Measurements from ENCODE around the gene GLA. TPM values are rescaled to one million over a fixed set of nuclear protein-coding genes. Genes with fewer than 3 reads are reported as not detected.

GLA gene
- total and polyA plus RNA-seq, 4 donors, result 9.5 to 16.3 (median 13.2) TPM

DNA sequence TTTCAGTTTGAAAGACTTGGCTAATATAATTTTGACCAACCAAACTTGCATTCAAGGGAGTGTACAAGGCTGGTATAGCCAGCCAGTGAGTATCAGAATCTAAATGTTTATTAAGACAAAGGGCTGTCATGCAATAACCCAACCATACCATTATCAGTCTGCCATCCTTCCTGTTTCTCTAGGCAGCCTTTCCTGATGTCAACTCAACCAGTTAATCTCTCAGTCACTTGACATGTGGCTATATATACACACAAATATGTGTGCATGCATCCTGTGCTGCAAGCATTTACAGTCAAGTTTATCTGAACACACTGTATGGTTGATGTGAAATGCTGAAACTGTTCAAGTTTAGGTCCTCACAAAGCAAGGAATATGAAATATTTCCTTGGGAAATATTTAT is 38.9 kb downstream of the GLA start:
- no peak for DNase-seq (ENCODE audit: low spot score)
- no peaks in the 10 kb centered on the region for H3K27me3 ChIP-seq (ENCODE audit: control insufficient read depth in 4 of 4, insufficient read depth in 4 of 4, low read length in 3 of 4)
- H3K9me3 ChIP-seq (ENCODE audit: control insufficient read depth in 4 of 4, low read length in 3 of 4), result no peaks in the 10 kb centered on the region
- H3K4me3 ChIP-seq (ENCODE audit: low read depth in 1 of 3, low read length in 3 of 3), result no peak overlapping the region
- no peaks in the 10 kb centered on the region for H3K36me3 ChIP-seq (ENCODE audit: control insufficient read depth in 4 of 4, insufficient read depth in 3 of 4, low read depth in 1 of 4, low read length in 3 of 4)
- TF ChIP-seq RAD21 (IDR thresholded peaks at IDR 0.05), result no peak
- TF ChIP-seq ZBTB33 (IDR thresholded peaks at IDR 0.05), result no peak
- TF ChIP-seq FOXA1 (IDR thresholded peaks at IDR 0.05), result no peak
- no peak for TF ChIP-seq YY1 (IDR thresholded peaks at IDR 0.05)
- TF ChIP-seq GABPA (IDR thresholded peaks at IDR 0.05 in 1 of 2, conservative IDR thresholded peaks at IDR 0.05 in 1 of 2), result no peak
- no peak for TF ChIP-seq HNF4G (IDR thresholded peaks at IDR 0.05)
- TF ChIP-seq CTCF (IDR thresholded peaks at IDR 0.05; ENCODE audit: low read depth, low read length, missing input control), result no peak
- TF ChIP-seq TAF1 (conservative IDR thresholded peaks at IDR 0.05), result no peak
- no peak for TF ChIP-seq FOXA2 (IDR thresholded peaks at IDR 0.05)
- no peak for TF ChIP-seq MAX (IDR thresholded peaks at IDR 0.05)
- no peak for TF ChIP-seq SP1 (IDR thresholded peaks at IDR 0.05)
- no peak for TF ChIP-seq RXRA (IDR thresholded peaks at IDR 0.05)
- TF ChIP-seq REST (IDR thresholded peaks at IDR 0.05), result no peak
- no peak for TF ChIP-seq EGR1 (IDR thresholded peaks at IDR 0.05; ENCODE audit: low read depth in 2 of 2)
- TF ChIP-seq, protein P1, sequence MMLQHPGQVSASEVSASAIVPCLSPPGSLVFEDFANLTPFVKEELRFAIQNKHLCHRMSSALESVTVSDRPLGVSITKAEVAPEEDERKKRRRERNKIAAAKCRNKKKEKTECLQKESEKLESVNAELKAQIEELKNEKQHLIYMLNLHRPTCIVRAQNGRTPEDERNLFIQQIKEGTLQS (IDR thresholded peaks at IDR 0.05), result no peak
- no peak for TF ChIP-seq NR2F2 (IDR thresholded peaks at IDR 0.05)
- no peak overlapping the region for H3K27ac ChIP-seq (ENCODE audit: low read depth in 1 of 2, low read length in 2 of 2)
- no peaks in the 10 kb centered on the region for H3K4me1 ChIP-seq (ENCODE audit: control insufficient read depth in 4 of 4, insufficient read depth in 4 of 4, low read length in 3 of 4)
- H3K9ac ChIP-seq (ENCODE audit: low read depth in 1 of 2, low read length in 2 of 2), result no peak overlapping the region

- H3K9me3 ChIP-seq (ENCODE audit: control insufficient read depth in 4 of 4, low read length in 3 of 4), result no peaks in the 10 kb centered on the region
- no peaks in the 10 kb centered on the region for H3K27me3 ChIP-seq (ENCODE audit: control insufficient read depth in 4 of 4, insufficient read depth in 4 of 4, low read length in 3 of 4)
- no peak overlapping the region for H3K9ac ChIP-seq (ENCODE audit: low read depth in 1 of 2, low read length in 2 of 2)
- no peak overlapping the region for H3K27ac ChIP-seq (ENCODE audit: low read depth in 1 of 2, low read length in 2 of 2)
- TF ChIP-seq HNF4A (conservative IDR thresholded peaks at IDR 0.05) (no peak), YY1 (IDR thresholded peaks at IDR 0.05) (no peak), MAX (IDR thresholded peaks at IDR 0.05) (no peak), TAF1 (conservative IDR thresholded peaks at IDR 0.05) (no peak), JUND (IDR thresholded peaks at IDR 0.05) (no peak), ZBTB33 (IDR thresholded peaks at IDR 0.05) (no peak), NR2F2 (IDR thresholded peaks at IDR 0.05) (no peak), REST (IDR thresholded peaks at IDR 0.05) (no peak), FOXA1 (IDR thresholded peaks at IDR 0.05) (no peak)
- TF ChIP-seq, protein P1 (IDR thresholded peaks at IDR 0.05), result no peak
- H3K4me1 ChIP-seq (ENCODE audit: control insufficient read depth in 4 of 4, insufficient read depth in 4 of 4, low read length in 3 of 4), result no peaks in the 10 kb centered on the region
- no peak overlapping the region for H3K4me3 ChIP-seq (ENCODE audit: low read depth in 1 of 3, low read length in 3 of 3)
- DNase-seq (ENCODE audit: low spot score), result no peak
- peaks cover 0 to 2% (median 0%) of the 10 kb centered on the region in 4 donors for H3K36me3 ChIP-seq (ENCODE audit: control insufficient read depth in 4 of 4, insufficient read depth in 3 of 4, low read depth in 1 of 4, low read length in 3 of 4)
- WGBS, result 91% methylated on average over 1 of the region's 1 CpG
Observed at GRCh38 chrX:101365301-101365795, 42.4 kb downstream of the GLA start.

Data from liver (tissue), 9 donors.